NCI-H82 treated with DMSO at 0.1 percent for 48 hours (cell line): ENCODE measurements around the gene PBLD.

Source experiments
- DNase-seq: peaks from one replicate; lab custom pipeline; 2025; ENCODE audit not compliant: unreplicated experiment; lab: John Stamatoyannopoulos, UW

PBLD gene

GRCh38 chr10:68332259-68333057, at the start of gene PBLD:
Gene PBLD, minus strand, starts transcription at chr10:68332928. Its CDS starts 26,084 bp downstream, at chr10:68306844.
- DNase-seq = peak; percentile 61

DNA sequence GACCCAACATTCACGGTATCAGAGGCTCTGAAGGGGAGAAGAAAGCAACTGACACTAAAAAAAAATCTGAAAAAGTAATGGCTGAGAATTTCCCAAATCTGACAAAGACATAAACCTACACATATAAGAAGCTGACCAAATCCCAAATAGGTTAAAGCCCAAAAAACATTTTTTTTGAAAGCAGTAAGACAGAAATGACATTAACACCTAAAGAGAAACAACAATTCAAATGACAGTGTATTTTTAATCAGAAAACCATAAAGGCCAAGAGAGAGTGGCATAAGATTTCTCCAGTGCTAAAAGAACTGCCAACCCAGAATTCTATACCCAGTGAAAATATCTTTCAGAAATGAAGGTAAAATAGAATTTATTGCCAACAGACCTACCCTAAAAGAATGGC, 38.9 kb upstream of the PBLD start:
- no peak for DNase-seq

- DNase-seq = no peak
These were observed 34.4 kb upstream of the PBLD start for GRCh38 chr10:68367121-68367520.

DNA sequence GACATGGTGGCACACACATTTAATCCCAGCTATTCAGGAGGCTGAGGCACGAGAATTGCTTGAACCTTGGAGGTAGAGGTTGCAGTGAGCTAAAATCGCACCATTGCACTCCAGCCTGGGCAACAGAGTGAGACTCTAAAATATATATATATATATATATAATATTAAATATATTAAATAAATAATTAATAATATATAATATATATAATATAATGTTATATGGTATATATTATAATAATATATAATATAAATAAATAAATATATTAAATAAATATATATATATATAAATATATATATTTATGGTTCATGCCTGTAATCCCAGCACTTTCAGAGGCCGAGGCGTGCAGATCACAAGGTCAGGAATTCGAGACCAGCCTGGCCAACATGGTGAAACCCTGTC, 33.9 kb upstream of the PBLD start:
- no peak for DNase-seq

GRCh38 chr10:68365611-68366010, 32.9 kb upstream of the PBLD start:
- no peak for DNase-seq

- DNase-seq = no peak
These were observed 31.6 kb upstream of the PBLD start for GRCh38 chr10:68364101-68364886.

- no peak for DNase-seq
These were observed 29.9 kb upstream of the PBLD start for GRCh38 chr10:68362590-68362989.

DNA sequence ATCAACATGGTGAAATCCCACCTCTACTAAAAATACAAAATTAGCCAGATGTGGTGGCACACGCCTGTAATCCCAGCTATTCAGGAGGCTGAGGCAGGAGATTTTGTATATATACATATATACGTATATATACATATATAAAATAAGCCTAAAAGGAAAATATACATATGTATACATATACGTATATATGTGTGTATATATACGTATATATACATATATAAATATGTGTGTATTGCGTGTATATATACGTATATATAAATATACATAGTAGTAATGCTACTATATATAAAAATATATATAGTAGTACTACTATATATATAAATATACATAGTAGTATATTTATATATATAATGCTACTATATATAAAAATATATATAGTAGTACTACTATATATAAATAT, 26.5 kb upstream of the PBLD start:
- no peak for DNase-seq

DNA sequence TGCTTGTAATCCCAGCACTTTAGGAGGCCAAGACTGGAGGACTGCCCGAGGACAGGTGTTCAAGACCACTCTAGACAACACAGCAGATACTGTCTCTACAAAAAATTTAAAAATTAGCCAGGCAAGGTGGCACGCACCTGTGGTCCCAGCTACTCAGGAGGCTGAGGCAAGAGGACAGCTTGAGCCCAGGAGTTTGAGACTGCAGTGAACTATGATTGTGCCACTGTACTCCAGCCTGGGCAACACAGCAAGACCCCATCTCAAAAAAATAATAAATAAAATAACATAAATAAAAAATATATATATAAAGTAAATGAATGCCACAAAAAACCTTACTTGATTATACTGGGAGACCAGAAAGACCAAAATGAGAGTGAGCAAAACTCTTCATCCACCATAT, 20.8 kb upstream of the PBLD start:
- no peak for DNase-seq

- DNase-seq = no peak
These were observed 15.6 kb upstream of the PBLD start for GRCh38 chr10:68348265-68348741.

- DNase-seq = no peak
These were observed 14.0 kb upstream of the PBLD start for GRCh38 chr10:68346774-68347173.

DNA sequence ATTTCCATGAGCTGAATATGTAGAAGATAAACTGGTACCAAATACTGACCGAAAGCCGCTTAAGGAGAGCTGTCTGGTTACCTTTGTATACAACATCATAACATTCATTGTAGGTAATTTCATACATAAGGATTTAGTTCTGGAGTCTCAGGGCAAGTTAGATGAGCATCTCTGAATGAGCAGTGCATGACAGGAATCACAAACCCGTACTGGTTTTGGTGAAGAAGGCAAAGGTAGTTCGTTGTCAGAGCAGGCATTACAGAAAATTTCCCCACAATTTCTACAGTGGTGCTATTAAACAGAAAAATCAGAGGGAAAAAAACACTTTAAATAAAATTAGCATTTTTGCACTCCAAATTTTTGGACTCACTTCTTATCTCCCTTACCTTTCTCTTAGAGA, 12.9 kb upstream of the PBLD start:
- DNase-seq = no peak

GRCh38 chr10:68342909-68343516, 10.3 kb upstream of the PBLD start:
- DNase-seq = no peak

- no peak for DNase-seq
These were observed 7.8 kb upstream of the PBLD start for GRCh38 chr10:68340358-68341080.

DNA sequence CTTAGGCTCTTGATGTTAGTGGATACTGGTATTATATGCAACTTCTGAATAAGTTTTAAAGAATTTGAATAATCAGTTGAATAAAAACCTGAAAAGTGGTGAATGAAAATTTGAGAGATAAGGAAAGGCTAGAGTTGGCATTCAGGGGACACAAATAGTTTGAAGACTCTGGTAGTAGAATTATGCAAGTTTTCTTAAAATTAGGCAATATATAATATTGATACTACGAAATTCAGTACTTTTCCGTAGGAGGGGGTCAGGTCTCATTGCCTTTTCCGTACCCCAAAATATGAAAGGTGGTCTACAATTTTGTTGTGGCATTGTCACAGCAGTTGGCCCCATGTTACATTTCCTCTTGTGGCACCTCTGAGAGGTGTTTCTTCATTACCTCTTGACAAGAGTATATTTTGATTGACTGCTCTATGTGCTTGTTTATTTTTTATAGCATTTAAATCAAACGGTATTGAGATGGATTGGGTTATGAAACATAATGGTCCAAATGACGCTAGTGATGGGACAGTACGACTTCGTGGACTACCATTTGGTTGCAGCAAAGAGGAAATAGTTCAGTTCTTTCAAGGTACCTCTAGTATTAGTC, 4.1 kb upstream of the PBLD start:
- DNase-seq = no peak

DNA sequence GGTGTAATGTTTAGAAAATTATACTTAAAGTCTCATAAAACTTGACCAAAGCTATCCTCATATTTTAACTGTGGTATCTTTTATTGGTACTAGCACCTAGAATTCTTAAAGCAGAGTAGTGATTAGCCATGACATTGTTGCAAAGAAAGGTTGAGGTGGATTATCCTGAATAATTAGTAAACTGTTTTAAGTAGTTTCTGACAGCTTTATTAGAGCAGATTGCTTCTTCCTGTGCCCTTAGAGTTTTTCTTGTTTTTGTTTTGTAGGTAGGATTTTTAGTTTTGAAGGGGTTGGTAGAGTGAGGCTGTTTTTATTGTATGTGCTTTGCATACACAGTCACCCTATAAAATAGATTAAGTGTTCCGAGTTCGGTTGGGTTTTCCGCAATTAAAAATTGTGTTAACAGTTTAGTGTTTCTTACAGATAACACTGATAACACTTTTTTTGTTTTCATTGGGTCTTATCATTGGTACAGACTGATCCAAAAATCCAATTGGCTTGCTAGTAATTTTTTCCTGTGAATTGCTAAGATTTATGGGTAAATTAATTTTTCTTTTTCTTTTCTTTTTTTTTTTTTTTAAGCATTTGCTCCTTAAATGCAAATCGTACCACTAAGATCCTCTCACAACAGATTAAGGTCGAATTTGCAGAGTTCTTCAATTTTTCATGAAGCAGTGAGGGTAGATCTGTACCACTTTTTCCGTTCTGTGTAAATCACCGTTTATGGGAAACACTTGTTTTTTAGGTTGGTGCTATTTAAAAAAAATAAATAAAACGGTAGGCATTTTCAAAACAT, 2.1 kb upstream of the PBLD start:
- no peak for DNase-seq

GRCh38 chr10:68333440-68334431, 1.0 kb upstream of the PBLD start:
- no peak for DNase-seq

DNA sequence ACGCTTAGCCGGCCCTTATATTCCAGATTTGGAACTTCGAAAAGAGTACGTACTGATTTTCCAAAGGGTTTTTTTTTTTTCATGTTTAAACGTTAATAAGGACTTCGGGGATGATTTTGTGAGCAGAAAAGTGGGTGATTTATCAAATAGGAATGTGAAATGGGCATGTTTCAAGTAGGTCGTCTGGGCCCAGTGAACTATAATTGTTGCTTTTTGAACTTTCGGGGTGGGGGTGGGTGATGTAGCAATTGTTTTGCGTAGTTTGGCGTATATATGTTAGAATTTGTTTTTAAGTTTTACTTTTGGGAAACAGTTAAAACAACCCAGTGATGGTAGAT, 299 bp upstream of the PBLD start:
- no peak for DNase-seq
